Anterior cingulate cortex (tissue), 58 donors: Measurements from ENCODE around the gene HLA-DPA1.

Experiments
- DNase-seq, 58 donors: peaks; one replicate each; lab custom pipeline; 2025; lab: John Stamatoyannopoulos, UW

Gene HLA-DPA1

DNA sequence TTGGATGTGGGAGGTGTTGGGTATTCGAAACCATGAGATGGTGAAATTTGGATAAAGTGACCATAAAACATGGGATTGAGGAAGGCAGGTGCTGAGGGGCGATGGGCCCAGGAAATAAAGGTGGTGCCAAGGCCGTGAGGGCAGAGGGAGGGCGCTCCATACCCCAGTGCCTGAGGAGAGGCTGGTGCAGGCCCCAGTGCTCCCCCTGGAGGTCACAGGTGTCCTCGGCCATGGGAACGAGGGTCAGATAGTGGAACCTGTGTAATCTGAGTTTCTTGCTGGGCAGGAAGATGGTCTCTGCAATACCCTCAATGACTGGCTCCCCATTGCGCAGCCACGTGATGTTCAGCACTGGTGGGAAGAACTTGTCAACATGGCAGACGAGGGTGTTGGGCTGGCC, 18.5 kb upstream of the HLA-DPA1 start:
- no peak for DNase-seq

DNA sequence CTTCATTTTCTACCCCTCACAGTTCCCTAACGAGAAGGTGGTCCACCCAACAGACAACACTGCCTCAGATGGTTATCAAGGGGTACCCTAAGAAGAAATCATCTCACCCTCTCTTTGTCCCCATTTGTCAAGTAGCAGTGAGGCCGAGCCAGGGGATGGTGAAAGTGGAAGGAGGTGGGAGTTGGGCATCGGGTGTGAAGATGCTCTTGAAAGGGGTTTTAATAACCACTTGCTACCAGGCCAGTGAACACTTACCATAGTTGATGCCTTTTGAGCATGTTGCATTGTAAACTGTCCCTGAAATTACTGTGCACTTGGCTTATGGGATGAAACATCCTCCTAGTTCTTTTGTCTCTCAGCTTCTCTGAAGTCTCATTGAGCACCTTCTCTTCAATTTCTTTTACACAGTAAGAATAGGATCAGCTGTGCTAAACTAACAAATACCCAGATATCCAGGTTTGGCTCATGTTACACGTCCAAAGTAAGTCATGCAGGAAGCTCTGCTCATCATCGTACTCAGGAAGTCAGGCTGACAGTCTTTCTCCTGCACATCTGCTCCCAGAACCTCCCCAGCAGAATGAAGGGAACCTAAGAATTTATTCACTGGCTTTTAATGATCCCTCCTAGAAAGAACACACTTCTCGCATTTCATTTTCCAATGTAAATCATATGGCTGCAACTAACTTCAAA, 15.6 kb upstream of the HLA-DPA1 start:
- no peak for DNase-seq

DNA sequence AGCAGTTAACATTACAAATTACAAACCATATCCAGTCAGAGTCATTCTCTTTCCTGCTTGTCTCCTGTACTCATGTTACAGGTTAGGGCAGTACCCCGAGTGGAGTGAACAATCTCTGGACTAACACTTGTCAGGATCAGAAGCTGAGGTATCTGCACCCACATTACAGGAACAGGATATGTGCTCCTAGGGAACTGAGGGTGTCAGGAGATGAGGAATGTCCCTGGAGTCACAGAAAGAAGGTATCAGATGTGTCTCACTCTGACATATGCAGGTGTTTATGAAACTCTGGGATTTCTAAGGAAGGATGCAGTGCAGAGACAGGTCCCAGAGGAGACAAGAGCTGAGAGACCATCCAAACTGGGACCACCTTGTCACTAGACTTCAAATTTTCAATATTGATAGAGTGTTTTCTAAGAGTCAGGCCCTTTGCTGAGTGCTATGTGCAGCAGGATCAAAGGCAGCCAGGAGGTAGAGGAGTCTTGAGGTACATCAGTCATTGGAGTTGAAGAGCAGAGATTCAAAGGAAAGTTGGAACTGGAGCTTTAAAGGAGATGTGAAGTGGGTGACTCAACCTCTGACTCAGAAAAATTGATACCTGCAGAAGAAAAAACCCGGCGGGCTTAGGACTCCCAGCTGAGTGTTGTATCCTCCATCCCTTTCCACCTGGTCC, 14.9 kb upstream of the HLA-DPA1 start:
- no peak for DNase-seq

DNA sequence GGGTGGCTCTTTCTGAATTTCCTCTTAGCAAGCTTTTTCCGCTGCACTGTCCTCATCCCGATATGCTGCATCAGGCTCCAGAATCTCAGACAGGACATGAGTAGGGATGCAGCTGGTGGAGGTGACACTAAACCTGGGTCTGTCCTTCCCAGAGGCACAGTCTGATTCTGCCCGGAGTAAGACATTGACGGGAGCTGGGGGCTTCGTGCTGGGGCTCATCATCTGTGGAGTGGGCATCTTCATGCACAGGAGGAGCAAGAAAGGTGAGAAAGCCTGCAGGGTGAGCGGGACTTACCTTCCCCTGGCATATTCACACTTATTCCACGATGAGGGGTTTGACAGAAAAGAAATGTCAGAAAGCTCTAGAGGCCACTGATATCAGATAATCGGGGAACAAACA, 12.2 kb upstream of the HLA-DPA1 start:
- DNase-seq, result no peak

DNA sequence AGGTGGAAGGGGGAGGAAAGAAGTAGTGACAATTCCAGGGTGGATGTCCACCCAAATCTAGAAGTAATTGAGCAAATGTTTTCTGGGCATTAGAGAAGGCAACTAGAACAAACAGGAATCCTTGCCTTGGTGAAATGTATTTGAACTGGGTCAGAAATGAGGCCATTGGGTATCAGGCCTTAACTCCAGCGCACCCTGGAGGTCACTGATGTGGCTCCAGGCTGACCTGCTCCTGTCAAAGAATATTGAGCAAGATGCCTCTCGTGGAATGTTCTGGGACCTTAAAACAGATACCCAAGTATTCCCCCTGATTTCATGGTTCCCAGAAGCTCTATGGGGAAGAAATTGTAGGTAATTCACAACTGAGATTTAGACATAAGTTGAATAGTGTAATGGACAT, 9.3 kb upstream of the HLA-DPA1 start:
- peak in 8 of 58 donors; percentile 7 to 41 (median 16) for DNase-seq

DNA sequence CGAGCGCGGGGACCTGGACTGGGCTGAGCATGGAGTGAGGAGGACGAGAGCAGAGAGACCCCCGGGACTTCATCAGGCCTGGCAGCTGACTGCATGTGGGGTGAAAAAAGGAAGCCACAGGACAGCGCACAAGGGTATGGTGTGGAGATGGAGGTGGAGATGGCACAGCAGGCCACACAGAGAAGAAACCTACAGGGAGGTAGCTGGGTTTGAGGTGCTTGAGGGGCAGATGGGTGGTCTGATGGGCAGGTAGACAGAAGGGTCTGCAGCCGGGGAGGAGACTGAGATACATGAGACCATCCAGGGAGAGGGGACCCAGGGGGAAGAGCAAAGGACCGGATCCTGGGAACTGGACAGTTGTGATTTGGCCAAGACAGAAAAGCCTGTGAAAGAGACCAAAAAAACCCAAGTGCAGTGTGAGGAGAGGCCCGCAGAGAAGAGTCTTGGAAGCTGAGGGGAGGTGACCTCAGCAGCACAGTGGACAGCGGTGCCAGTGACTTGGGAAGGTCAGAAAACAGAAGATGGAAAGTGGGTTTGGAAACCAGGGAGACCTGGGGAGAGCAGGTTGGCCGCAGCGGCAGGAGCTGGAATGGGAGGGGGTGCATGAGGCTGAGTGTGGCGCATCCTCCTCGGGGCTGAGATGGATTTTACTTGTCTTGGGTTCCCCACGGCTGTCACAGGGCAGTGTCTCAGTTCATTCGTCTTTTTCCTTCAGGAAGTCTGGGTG, 7.8 kb upstream of the HLA-DPA1 start:
- no peak for DNase-seq

DNA sequence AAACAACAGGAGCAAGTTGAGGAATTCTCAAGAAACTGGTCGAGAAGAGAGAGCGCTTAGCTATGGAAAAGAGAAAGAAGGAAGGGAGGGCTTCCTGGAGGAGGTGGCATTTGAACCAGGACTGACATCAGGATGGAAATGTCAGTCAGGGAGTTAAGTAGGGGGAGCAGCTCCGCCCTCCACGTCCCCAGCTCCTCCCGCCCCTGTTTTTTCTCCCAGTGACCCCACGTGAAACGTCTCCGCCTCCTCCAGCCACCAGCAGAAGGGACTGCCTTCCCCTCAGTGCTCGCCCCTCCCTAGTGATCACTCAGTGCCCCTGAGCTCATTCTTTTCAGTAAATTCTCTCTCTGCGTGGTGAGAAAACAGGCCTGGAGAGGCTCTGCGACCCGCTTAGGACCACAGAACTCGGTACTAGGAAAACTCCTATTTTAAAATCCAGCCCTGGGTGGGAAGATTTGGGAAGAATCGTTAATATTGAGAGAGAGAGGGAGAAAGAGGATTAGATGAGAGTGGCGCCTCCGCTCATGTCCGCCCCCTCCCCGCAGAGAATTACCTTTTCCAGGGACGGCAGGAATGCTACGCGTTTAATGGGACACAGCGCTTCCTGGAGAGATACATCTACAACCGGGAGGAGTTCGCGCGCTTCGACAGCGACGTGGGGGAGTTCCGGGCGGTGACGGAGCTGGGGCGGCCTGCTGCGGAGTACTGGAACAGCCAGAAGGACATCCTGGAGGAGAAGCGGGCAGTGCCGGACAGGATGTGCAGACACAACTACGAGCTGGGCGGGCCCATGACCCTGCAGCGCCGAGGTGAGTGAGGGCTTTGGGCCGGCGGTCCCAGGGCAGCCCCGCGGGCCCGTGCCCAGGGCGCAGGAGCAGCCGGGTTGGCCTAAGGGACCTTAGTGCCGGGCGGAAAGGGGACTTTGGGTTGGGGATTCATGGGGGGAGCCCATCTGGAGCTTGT, 7.0 kb upstream of the HLA-DPA1 start:
- peak in 30 of 58 donors; percentile 10 to 55 (median 33) for DNase-seq

DNA sequence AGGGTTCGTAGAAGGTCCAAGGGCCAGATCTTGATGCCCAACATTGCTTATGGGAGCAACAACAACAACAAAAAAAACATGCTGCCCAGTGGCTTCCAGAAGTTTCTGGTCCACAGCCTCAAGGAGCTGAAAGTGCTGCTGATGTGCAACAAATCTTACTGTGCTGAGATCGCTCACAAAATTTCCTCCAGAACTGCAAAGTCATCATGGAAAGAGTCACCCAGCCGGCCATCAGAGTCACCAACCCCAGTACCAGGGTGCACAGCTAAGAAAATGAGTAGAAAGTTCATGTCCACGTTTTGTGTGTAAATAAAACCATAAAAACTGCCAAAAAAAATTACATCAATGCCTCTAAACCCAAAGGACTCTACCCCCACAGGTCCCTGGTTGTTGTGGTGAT, 6.1 kb upstream of the HLA-DPA1 start:
- no peak for DNase-seq

DNA sequence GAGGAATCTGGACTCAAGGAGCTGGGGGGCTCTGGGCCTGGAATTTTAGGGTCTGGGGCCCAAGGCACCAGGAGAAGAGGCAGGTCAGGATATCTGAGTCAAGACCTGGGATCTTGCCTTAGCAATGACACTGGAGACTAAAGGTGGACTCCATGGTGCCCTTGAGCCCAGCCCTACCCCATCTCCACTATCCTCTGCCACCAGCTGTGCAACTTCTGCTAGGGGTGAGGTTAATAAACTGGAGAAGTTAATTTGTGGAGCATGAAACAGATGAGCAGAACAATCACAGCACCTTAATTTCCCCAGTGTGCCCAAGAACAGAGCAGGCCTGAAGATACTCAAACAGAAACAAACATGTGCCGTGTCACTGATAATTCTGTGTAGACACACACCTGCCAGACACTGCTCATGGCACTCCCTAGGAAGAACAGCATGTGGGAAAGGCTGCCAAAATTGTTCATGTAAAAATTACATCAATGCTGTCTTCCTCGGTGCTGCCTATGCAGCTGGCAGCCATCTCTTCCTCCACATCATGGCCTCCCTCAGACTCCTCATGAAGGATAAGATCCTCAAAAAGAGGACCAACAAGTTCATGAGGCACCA, 5.6 kb upstream of the HLA-DPA1 start:
- no peak for DNase-seq

DNA sequence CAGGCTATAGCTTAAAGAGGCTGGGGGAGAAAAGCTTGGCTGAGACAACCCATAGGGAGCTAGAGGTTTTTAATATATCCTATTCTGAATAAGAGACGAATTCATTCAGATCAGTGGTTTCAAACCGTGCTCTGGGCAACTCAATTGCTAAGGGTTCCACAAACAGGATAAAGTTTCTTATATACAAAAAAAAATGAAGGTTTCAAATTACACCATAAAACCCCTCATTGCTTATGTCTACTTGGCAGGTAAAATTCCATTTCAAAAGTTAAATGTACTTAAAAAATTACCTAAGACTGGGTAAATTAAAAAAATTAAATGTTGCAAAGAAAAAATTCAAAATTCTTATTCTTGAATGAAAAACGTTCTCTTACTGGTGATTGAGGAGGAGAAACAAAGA, 5.0 kb upstream of the HLA-DPA1 start:
- no peak for DNase-seq

DNA sequence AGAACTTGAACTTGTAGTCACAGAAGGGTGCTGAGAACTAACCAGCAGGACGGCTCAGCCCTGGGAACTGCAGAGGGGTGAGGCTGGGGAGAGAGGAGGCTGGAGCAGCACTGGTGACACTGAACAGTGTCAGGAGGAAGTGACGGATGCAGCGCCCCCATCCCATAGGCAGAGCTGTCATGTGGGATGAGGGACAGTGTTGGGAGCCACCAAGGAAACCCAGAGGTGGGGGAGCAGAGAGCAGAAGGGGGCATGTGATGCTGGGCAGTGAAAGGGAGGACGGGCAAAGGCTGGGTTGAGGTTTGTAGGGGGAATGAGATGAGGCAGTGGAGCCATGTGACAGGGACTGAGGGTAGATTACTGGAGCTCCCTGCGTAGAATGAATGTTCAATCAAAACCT, 4.5 kb upstream of the HLA-DPA1 start:
- DNase-seq, result no peak

DNA sequence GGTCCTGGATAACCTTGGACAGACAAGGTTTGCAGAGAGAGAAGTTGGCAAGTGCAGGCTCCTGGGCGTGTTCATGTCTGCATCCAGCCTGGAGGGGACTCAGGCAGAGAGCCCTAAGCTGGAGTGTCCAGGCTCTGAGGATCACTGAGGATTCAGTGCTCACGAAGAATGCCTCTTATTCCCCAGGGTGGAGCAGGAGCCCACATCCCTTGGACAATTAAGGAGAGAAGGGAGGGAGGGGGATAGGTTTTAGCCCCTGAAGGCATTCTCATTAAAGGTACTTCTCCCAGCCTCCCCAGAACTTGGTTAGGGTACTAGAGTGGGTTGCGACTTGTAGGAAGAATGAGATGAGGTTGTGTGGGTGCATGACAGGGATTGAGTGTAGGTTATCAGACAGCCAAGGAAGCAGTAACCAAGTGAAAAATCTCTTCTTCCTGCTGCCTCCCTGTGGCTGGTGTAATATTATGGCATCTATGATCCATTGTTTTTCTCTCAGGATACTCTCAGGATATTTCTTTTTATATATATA, 3.0 kb upstream of the HLA-DPA1 start:
- DNase-seq, result no peak

DNA sequence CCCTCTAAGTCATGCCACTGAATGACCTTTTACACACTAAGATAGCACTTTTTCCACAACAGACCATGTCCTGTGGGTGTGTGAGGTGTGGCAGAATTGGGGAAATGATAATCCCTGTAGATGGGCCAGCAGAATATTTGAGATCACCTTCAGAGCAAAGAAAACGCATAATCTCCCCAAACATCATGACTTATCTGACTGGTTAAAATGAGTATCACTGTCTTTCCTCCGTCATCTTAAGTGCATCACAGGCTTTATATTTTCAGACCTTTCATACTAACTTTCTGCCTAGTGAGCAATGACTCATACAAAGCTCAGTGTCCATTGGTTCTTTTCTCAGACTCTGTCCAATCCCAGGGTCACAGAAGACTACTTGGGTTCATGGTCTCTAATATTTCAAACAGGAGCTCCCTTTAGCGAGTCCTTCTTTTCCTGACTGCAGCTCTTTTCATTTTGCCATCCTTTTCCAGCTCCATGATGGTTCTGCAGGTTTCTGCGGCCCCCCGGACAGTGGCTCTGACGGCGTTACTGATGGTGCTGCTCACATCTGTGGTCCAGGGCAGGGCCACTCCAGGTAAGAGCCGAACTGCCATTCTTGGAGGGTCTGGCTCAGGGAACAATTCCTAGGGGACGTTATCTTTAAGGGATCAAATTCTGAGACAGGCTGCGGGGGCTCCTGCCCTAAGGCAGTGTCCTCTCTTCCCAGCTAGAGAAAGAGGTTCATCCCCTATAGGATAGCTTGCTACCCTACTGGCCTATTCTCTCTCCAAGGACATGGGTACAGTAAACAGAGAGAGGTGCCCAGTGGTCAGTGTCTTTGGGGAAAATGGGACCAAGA, 2.3 kb upstream of the HLA-DPA1 start, which contains the start of gene HLA-DPB1:
TSS of gene HLA-DPB1 (plus strand) at position 423 of the 838 bp plus-strand sequence. CDS start at position 475, 52 bp downstream.
- DNase-seq, result peak in 3 of 58 donors; percentile 19 to 72 (median 25)

DNA sequence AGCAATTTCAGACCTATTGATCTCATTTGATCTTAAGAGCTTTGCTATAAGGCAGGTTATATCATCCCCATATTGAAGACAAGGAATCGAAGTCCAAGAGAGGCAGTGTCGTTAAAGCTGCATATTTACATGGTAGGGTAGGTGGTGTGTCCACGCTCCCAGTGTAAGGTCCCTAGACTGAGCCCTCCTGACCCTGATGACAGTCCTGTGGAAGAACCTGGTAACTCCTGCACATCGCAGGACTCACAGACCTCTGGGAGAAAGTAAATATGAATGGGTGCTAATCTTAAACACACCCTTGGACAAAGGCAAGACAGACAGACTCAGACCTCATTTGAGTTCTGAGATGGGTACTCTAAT, 1.7 kb upstream of the HLA-DPA1 start:
- DNase-seq, result no peak

DNA sequence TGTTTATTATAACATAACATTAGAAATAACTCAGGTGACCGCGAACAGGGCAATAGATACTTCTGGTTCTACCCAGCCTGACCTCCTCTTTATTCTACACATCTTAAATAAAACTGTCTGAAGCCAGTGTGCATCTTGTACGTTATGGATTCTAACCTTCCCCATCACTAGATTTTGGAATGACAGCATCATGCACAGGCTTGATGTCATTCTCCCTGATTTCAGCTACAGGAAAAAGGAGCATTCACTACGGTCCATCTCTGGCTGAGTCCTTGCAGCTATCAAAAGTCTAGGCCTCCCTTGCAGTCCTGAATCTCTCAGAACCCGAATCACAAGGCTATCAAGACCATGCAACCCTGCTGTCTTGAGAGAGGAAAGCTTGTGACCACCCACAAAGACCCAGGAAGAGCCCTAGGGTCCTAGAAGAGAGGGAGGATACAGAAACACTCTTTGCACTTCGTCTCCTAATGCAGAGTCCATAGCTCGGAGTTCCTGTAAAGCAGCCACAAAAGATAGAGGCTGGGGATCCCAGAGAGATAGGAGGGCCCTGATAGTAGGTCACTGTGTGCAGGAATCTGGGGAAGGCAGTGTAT, 845 bp downstream of the HLA-DPA1 start:
- DNase-seq, result no peak

DNA sequence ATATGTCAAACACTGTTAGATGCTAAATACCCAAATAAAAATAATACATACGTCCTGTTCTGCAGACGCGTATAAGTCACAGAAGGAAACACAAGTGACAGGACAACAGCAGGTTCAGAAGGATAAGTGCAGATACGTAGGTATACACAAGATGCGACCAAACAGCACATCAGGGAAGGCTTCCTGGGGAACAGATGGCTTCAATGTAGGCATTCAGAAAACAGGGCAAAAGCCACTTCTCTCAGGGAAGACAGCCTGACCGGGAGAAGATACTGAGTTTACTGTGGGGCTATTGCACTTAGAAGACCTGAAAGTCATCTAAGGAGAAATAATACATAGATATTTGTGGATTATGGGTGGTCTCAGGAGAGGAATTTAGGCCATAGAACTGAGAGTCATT, 1.9 kb downstream of the HLA-DPA1 start:
- DNase-seq, result no peak

DNA sequence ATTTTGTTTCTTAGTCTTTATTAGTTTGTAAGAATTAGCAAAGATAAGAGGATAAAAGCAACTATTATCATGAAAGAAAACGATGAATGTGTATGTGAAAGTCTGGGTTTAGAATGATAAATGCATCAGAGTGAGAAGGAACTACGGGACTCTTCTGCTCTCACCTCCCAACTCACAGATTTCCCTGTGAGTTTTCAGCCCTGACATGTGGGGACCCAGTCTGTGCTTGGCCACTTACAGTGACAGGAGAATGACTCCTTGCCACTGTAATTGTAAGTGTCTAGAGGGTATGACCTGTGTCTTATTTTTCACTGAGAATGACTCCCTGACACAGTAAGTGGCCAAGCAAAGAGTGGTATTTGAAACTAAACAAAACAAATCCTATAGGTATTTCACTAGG, 2.5 kb downstream of the HLA-DPA1 start:
- DNase-seq, result no peak

DNA sequence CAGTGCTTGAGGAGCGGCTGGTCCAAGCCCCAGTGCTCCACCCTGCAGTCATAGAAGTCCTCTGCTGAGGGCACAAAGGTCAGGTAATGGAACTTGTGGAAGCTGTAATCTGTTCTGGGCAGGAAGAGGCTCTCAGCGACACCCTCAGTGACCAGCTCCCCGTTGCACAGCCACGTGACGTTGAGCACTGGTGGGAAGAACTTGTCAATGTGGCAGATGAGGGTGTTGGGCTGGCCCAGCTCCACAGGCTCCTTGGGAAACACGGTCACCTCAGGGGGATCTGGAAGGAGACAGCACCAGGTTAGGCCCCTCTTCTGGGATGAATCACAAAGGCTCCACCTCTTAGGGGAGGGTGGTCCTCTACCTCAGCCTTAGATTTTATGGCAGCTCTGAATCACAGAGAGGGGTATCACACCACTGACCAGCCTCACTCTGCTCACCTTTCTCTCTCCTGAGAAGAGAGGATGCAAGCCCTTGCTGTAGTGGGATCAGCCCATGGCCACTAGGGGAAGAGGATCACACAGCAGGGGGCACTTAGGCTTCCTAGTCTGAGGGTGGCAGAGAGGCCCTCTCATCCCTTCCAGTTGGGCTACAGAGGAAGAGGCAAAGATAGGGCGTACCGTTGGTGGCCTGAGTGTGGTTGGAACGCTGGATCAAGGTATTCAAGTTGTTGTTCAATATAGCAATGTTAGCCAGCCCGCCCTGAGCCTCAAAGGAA, 4.3 kb downstream of the HLA-DPA1 start:
- no peak for DNase-seq
